ELF-1 (cell line): ENCODE data around the gene RAB11FIP4.

Experiments
- DNase-seq: peaks from one replicate; pipeline ENCODE4 v3.0.0-alpha.2; 2016; ENCODE audit warnings: low read depth, low spot score

RAB11FIP4 gene

GRCh38 chr17:31457391-31458234, 66.1 kb downstream of the RAB11FIP4 start:
- DNase-seq, result peak; percentile 46

- no peak for DNase-seq
These were observed 67.4 kb downstream of the RAB11FIP4 start for GRCh38 chr17:31458829-31459228.

DNA sequence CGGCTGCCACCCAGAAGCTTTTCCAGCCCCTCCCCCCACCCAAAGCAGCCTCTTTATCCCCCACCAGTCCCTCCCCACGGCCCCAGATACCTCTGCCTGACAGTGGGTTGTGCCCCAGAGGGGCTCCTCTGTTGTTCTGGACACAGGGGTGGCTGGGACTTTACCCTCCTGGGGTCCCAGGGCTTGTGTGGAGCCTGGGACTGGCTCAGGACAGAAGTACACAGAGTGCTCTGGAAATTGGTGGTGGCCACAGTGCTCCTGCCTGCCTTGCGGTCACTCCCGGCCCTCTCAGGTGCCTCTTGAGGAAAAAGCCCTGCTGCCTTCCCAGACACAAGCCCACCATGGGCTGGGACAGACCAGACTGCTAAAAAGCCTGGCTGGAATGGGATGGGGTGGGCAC, 68.2 kb downstream of the RAB11FIP4 start:
- no peak for DNase-seq

GRCh38 chr17:31460226-31460721, 68.8 kb downstream of the RAB11FIP4 start:
- DNase-seq, result no peak

GRCh38 chr17:31461227-31461810, 69.8 kb downstream of the RAB11FIP4 start:
- DNase-seq, result no peak

- DNase-seq, result no peak
These were observed 70.8 kb downstream of the RAB11FIP4 start for GRCh38 chr17:31462261-31462660.

GRCh38 chr17:31466096-31466760, 74.8 kb downstream of the RAB11FIP4 start:
- DNase-seq, result no peak

GRCh38 chr17:31467502-31468256, 76.2 kb downstream of the RAB11FIP4 start:
- no peak for DNase-seq

DNA sequence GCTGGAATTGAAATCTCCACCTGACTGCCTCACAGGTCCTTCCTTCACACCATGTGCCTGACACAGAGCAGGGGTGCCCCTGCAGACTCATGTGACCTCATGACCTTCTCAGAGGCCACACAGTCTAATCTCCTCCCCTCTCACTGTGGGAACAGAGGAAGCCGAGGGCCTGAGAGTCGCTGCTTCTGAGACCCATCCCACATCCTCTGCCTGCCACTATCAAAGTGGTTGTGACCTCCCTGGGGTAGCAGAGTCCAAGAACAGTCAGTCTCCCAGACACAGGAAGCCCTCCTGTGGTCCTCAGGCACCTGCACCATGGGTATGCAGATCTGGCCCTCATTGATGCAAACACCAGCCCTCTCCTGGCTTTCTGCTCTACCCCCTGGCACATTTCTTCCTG, 78.5 kb downstream of the RAB11FIP4 start:
- DNase-seq, result peak; percentile 54

DNA sequence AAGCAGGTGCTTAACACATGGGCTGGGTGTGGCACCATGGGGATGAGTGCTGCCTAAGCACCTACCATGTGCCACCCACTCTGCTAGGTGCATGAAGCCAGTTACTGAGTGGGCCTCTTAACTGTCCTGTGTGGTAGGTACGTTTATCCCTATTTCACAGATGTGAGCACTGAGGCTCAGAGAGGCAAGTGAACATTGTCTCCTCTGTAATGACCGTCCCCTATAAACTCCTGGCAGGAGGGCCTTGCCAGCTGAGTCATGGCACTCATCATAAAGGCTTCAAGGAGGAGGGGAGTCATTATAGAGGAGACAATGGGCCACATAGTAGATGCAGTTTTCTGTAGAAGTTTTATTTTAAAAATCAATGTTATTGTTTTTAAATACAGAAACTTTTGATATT, 79.1 kb downstream of the RAB11FIP4 start:
- DNase-seq, result no peak

DNA sequence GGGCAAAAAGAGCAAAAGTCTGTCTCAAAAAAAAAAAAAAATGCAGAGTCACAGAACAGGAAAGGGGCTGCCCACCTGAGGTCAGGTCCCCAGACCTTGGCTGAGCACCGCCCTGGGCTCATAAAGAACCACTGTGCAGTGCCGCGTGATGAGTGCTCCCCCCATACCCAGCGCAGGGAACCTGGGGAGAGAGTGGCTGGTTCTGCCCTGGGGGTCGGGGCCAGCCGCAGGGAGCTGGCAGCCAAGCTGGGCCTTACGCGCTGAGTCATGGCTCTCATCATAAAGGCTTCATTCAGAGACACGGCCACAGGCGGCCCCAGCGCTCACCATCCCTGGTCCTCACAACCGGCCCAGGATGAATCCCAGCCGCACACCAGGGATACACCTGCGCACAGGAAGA, 80.7 kb downstream of the RAB11FIP4 start:
- DNase-seq, result peak; percentile 73

- no peak for DNase-seq
These were observed 84.1 kb downstream of the RAB11FIP4 start for GRCh38 chr17:31475378-31476162.

- no peak for DNase-seq
These were observed 85.3 kb downstream of the RAB11FIP4 start for GRCh38 chr17:31476525-31477416.

- DNase-seq, result no peak
These were observed 86.1 kb downstream of the RAB11FIP4 start for GRCh38 chr17:31477417-31478055.

GRCh38 chr17:31479062-31479408, 87.6 kb downstream of the RAB11FIP4 start:
- no peak for DNase-seq

DNA sequence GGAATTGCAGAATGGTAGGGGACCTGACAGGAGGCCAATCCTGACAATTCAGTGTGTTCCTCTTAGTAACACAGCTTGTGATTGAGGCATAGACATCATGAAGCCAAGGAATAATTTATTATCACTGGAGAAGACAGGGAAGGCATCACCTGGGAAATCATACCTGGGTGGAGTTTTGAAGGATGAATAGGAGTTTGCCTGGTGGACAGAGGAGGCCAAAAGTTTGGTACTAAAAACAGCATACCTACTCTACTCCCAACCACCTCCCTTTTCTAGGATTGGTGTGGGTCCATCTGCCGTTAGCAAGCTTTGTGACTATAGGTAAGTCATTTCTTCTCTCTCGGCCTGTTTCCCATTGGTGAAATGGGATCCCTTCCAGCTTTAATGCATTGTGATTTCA, 88.0 kb downstream of the RAB11FIP4 start:
- no peak for DNase-seq

DNA sequence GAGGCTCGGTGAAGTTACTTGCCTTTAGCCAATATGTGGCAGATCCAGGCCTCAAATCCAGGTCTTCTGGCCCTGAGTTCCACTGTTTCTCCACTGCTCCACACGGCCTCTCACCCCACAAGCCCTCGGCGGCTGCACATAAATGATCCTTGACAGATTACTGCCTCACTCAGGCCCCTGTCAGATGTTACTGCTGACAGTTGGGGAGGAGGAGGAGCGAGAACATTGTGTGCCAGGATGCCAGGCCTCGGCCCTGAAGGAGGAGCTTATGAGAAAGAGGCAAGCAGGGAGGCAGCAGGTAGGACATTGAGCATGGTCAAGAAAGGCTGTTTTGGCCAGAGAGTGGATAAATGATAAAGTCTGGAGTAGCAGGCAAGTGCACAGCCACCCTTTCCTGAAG, 88.6 kb downstream of the RAB11FIP4 start:
- no peak for DNase-seq

- DNase-seq, result no peak
These were observed 89.7 kb downstream of the RAB11FIP4 start for GRCh38 chr17:31480904-31481782.

DNA sequence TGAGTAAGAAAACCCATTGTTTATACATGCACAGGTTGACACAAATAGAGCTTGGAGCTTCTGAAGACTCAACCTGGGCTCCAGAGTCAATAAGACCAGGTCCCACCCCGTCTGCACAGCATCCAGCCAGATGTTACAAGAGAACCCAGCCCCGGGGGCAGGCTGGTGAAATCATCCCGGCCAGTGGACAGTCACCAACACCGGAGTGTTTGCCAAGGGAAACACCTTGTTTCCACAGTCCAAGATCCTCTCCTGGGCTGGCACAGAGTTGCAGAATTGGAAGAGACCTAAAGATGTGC, 90.3 kb downstream of the RAB11FIP4 start:
- no peak for DNase-seq
